ENCODE measurements around the gene CPT2.

Gene CPT2

GRCh38 chr1:53220962-53221286, 24.3 kb downstream of the CPT2 start:
- Histone ChIP-seq H2BK12ac (ENCODE audit: low read length) (no peak overlapping the region), H2BK5ac (ENCODE audit: low read length) (peak overlapping the region; percentile 98), H3K18ac (ENCODE audit: low read length) (peak overlapping the region; percentile 93), H2AK5ac (ENCODE audit: low read depth, low read length) (no peak overlapping the region), H3K27me3 (ENCODE audit: control insufficient read depth in 3 of 3, insufficient read depth in 3 of 3, low read depth in 1 of 3, low read length in 3 of 3) (no peaks in the 10 kb centered on the region), H2AFZ (ENCODE audit: low read length) (peak overlapping the region; percentile 99), H3K9me3 (replicated peaks in 1 of 2; ENCODE audit: control insufficient read depth in 2 of 2, insufficient read depth in 1 of 2, low read depth in 1 of 2, low read length in 2 of 2) (no peaks in the 10 kb centered on the region), H3K4me3 (ENCODE audit: low read length in 2 of 2) (peak overlapping the region; percentile 81 to 91), H3K4me1 (ENCODE audit: control insufficient read depth in 2 of 2, insufficient read depth in 1 of 2, low read depth in 1 of 2, low read length in 2 of 2) (peaks cover 6 to 8% of the 10 kb centered on the region in 2 donors), H4K8ac (ENCODE audit: low read depth, low read length) (no peak overlapping the region), H3K79me1 (ENCODE audit: low read depth, low read length) (peaks cover 5% of the 10 kb centered on the region), H3K23ac (ENCODE audit: low read depth, low read length, poor library complexity) (no peak overlapping the region), H2BK15ac (ENCODE audit: low read length) (no peak overlapping the region), H3K36me3 (replicated peaks in 1 of 2; ENCODE audit: control insufficient read depth in 2 of 2, insufficient read depth in 2 of 2, low read length in 2 of 2) (peaks cover 14 to 35% of the 10 kb centered on the region in 2 donors), H4K91ac (ENCODE audit: low read depth, low read length, poor library complexity) (no peak overlapping the region), H2BK120ac (ENCODE audit: low read depth, low read length) (no peak overlapping the region), H3K4me2 (ENCODE audit: insufficient read depth, low read length, poor library complexity, severe bottlenecking) (peak overlapping the region; percentile 76), H3K27ac (replicated peaks; ENCODE audit: low read length) (peak overlapping the region; percentile 78), H3K4ac (ENCODE audit: low read length) (no peak overlapping the region), H3K9ac (ENCODE audit: low read depth, low read length, poor library complexity) (peak overlapping the region; percentile 97), H3K14ac (ENCODE audit: low read length) (peak overlapping the region; percentile 94)
- no CpG with 5 or more reads among the region's 3 CpGs for WGBS, 2 donors (ENCODE audit: extremely low coverage in 2 of 2, insufficient read length in 2 of 2, insufficient replicate concordance in 1 of 2)
- no peak for DNase-seq (ENCODE audit: low spot score)

DNA sequence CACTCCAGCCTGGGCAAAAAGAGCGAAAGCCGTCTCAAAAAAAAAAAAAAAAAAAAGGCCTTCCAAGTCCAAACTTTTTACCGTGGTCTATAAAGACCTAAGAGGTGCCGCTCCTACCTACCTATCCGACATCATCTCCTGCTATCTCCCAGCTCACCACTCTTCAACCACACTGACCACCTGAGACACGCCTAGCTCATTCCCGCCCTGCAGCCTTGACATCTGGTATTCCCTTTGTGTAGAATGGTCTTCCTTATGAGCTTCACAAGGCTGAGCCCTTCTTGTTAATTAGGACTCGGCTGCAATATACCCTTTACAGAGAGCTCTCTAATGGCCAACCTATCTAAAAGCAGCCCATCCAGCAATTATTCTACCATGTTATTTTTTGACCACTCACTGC, 41.0 kb downstream of the CPT2 start:
- H2AFZ ChIP-seq (ENCODE audit: low read length) = peak overlapping the region; percentile 92
- peaks cover 5 to 8% of the 10 kb centered on the region in 2 donors for H3K4me1 ChIP-seq (ENCODE audit: control insufficient read depth in 2 of 2, insufficient read depth in 1 of 2, low read depth in 1 of 2, low read length in 2 of 2)
- H3K36me3 ChIP-seq (replicated peaks in 1 of 2; ENCODE audit: control insufficient read depth in 2 of 2, insufficient read depth in 2 of 2, low read length in 2 of 2) = peaks cover 10 to 39% of the 10 kb centered on the region in 2 donors
- peak overlapping the region; percentile 75 for H3K4me2 ChIP-seq (ENCODE audit: insufficient read depth, low read length, poor library complexity, severe bottlenecking)
- H4K91ac ChIP-seq (ENCODE audit: low read depth, low read length, poor library complexity) = no peak overlapping the region
- H3K4me3 ChIP-seq (ENCODE audit: low read length in 2 of 2) = peak overlapping the region; percentile 62 to 93
- H3K18ac ChIP-seq (ENCODE audit: low read length) = no peak overlapping the region
- no CpG with 5 or more reads among the region's 8 CpGs for WGBS, 2 donors (ENCODE audit: extremely low coverage in 2 of 2, insufficient read length in 2 of 2, insufficient replicate concordance in 1 of 2)
- peaks cover 4% of the 10 kb centered on the region for H3K79me1 ChIP-seq (ENCODE audit: low read depth, low read length)
- peak overlapping the region; percentile 70 for H4K8ac ChIP-seq (ENCODE audit: low read depth, low read length)
- H2AK5ac ChIP-seq (ENCODE audit: low read depth, low read length) = no peak overlapping the region
- no peak overlapping the region for H2BK5ac ChIP-seq (ENCODE audit: low read length)
- no peak overlapping the region for H2BK120ac ChIP-seq (ENCODE audit: low read depth, low read length)
- DNase-seq (ENCODE audit: low spot score) = no peak
- no peak overlapping the region for H3K27ac ChIP-seq (replicated peaks; ENCODE audit: low read length)
- H3K9me3 ChIP-seq (replicated peaks in 1 of 2; ENCODE audit: control insufficient read depth in 2 of 2, insufficient read depth in 1 of 2, low read depth in 1 of 2, low read length in 2 of 2) = no peaks in the 10 kb centered on the region
- no peak overlapping the region for H3K23ac ChIP-seq (ENCODE audit: low read depth, low read length, poor library complexity)
- no peak overlapping the region for H3K14ac ChIP-seq (ENCODE audit: low read length)
- H2BK15ac ChIP-seq (ENCODE audit: low read length) = no peak overlapping the region
- no peak overlapping the region for H3K4ac ChIP-seq (ENCODE audit: low read length)
- no peak overlapping the region for H2BK12ac ChIP-seq (ENCODE audit: low read length)
- H3K27me3 ChIP-seq (ENCODE audit: control insufficient read depth in 3 of 3, insufficient read depth in 3 of 3, low read depth in 1 of 3, low read length in 3 of 3) = no peaks in the 10 kb centered on the region
- H3K9ac ChIP-seq (ENCODE audit: low read depth, low read length, poor library complexity) = no peak overlapping the region

- Histone ChIP-seq H2BK5ac (ENCODE audit: low read length) (no peak within 1 kb of the TSS), H2BK12ac (ENCODE audit: low read length) (no peak within 1 kb of the TSS), H3K27ac (replicated peaks; ENCODE audit: low read length) (peak within 1 kb of the TSS; percentile 6), H2AFZ (ENCODE audit: low read length) (peak within 1 kb of the TSS; percentile 92), H2AK5ac (ENCODE audit: low read depth, low read length) (no peak within 1 kb of the TSS), H3K9me3 (replicated peaks in 1 of 2; ENCODE audit: control insufficient read depth in 2 of 2, insufficient read depth in 1 of 2, low read depth in 1 of 2, low read length in 2 of 2) (no peaks in the 10 kb centered on the region), H3K79me1 (ENCODE audit: low read depth, low read length) (peaks cover 4% of the 10 kb centered on the region), H3K4ac (ENCODE audit: low read length) (no peak within 1 kb of the TSS), H3K18ac (ENCODE audit: low read length) (peak within 1 kb of the TSS; percentile 83), H4K91ac (ENCODE audit: low read depth, low read length, poor library complexity) (no peak within 1 kb of the TSS), H2BK15ac (ENCODE audit: low read length) (no peak within 1 kb of the TSS), H3K23ac (ENCODE audit: low read depth, low read length, poor library complexity) (peak within 1 kb of the TSS; percentile 98), H3K4me3 (ENCODE audit: low read length in 2 of 2) (peak within 1 kb of the TSS; percentile 62 to 93), H3K14ac (ENCODE audit: low read length) (no peak within 1 kb of the TSS), H3K9ac (ENCODE audit: low read depth, low read length, poor library complexity) (peak within 1 kb of the TSS; percentile 79), H3K4me2 (ENCODE audit: insufficient read depth, low read length, poor library complexity, severe bottlenecking) (peak within 1 kb of the TSS; percentile 75), H3K27me3 (ENCODE audit: control insufficient read depth in 3 of 3, insufficient read depth in 3 of 3, low read depth in 1 of 3, low read length in 3 of 3) (no peaks in the 10 kb centered on the region), H2BK120ac (ENCODE audit: low read depth, low read length) (no peak within 1 kb of the TSS), H3K4me1 (ENCODE audit: control insufficient read depth in 2 of 2, insufficient read depth in 1 of 2, low read depth in 1 of 2, low read length in 2 of 2) (peaks cover 5 to 8% of the 10 kb centered on the region in 2 donors), H3K36me3 (replicated peaks in 1 of 2; ENCODE audit: control insufficient read depth in 2 of 2, insufficient read depth in 2 of 2, low read length in 2 of 2) (peaks cover 8 to 30% of the 10 kb centered on the region in 2 donors), H4K8ac (ENCODE audit: low read depth, low read length) (peak within 1 kb of the TSS; percentile 70)
- no CpG with 5 or more reads among the region's 64 CpGs for WGBS, 2 donors (ENCODE audit: extremely low coverage in 2 of 2, insufficient read length in 2 of 2, insufficient replicate concordance in 1 of 2)
- DNase-seq (ENCODE audit: low spot score) = peak; percentile 90
These were observed 41.9 kb downstream of the CPT2 start, which contains the start of gene MAGOH for GRCh38 chr1:53238197-53239155. Gene MAGOH (minus strand): TSS chr1:53238518. CDS start chr1:53238448, 70 bp downstream.

DNA sequence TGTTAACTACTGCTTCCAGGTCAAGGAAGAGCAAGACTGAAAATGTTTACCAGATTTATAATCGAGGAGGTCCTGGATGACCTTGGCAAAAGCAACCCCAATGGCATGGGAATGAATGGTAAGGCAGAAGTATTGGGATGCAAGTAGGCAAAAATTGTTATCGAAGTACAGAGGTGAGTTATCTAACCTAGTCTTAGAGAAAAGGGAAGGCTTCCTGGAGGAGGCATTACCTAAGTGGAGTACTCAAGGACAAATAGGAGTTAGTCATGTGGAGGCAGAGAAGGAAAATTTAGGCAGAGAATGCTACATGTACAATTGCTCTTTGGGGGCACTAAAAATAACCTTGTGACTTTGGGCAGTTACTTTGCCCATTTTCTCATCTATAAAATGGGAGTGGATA, 45.2 kb downstream of the CPT2 start:
- Histone ChIP-seq H3K4me3 (ENCODE audit: low read length in 2 of 2) (no peak overlapping the region), H2BK12ac (ENCODE audit: low read length) (no peak overlapping the region), H3K4me2 (ENCODE audit: insufficient read depth, low read length, poor library complexity, severe bottlenecking) (no peak overlapping the region), H4K91ac (ENCODE audit: low read depth, low read length, poor library complexity) (no peak overlapping the region), H3K27ac (replicated peaks; ENCODE audit: low read length) (no peak overlapping the region), H3K79me1 (ENCODE audit: low read depth, low read length) (peaks cover 4% of the 10 kb centered on the region), H3K23ac (ENCODE audit: low read depth, low read length, poor library complexity) (no peak overlapping the region), H3K9ac (ENCODE audit: low read depth, low read length, poor library complexity) (no peak overlapping the region), H3K27me3 (ENCODE audit: control insufficient read depth in 3 of 3, insufficient read depth in 3 of 3, low read depth in 1 of 3, low read length in 3 of 3) (no peaks in the 10 kb centered on the region), H3K14ac (ENCODE audit: low read length) (no peak overlapping the region), H2AFZ (ENCODE audit: low read length) (no peak overlapping the region), H4K8ac (ENCODE audit: low read depth, low read length) (no peak overlapping the region), H3K9me3 (replicated peaks in 1 of 2; ENCODE audit: control insufficient read depth in 2 of 2, insufficient read depth in 1 of 2, low read depth in 1 of 2, low read length in 2 of 2) (no peaks in the 10 kb centered on the region), H3K18ac (ENCODE audit: low read length) (no peak overlapping the region), H2BK5ac (ENCODE audit: low read length) (no peak overlapping the region), H2AK5ac (ENCODE audit: low read depth, low read length) (no peak overlapping the region), H2BK15ac (ENCODE audit: low read length) (no peak overlapping the region), H3K4me1 (ENCODE audit: control insufficient read depth in 2 of 2, insufficient read depth in 1 of 2, low read depth in 1 of 2, low read length in 2 of 2) (peaks cover 5 to 8% of the 10 kb centered on the region in 2 donors), H2BK120ac (ENCODE audit: low read depth, low read length) (no peak overlapping the region), H3K4ac (ENCODE audit: low read length) (no peak overlapping the region), H3K36me3 (replicated peaks in 1 of 2; ENCODE audit: control insufficient read depth in 2 of 2, insufficient read depth in 2 of 2, low read length in 2 of 2) (peaks cover 7 to 31% of the 10 kb centered on the region in 2 donors)
- DNase-seq (ENCODE audit: low spot score) = no peak
- no CpG with 5 or more reads among the region's 2 CpGs for WGBS, 2 donors (ENCODE audit: extremely low coverage in 2 of 2, insufficient read length in 2 of 2, insufficient replicate concordance in 1 of 2)
